Heart left ventricle (tissue), 16 donors: ENCODE results near the gene CCDC24. TPM values are rescaled to one million over a fixed set of nuclear protein-coding genes. Genes with fewer than 3 reads are reported as not detected.

ENCODE experiments used
- ATAC-seq, 4 donors: fragments of 200-7000 bp; cut with Tn5 transposase; one replicate each; pipeline ENCODE4 v1.9.1; 2020 to 2022; ENCODE audit warnings: moderate library complexity in 4 of 4, mild to moderate bottlenecking in 3 of 4, moderate number of reproducible peaks in 1 of 4
- DNase-seq, 5 donors: peaks; one replicate each; pipeline ENCODE4 v3.0.0-alpha.2; 2020
- H3K27ac ChIP-seq, 12 donors: fragments of 200-600 bp; sonication (generic) in 4 of 12; one replicate each; pipeline versions ENCODE4 v1.5.0 to v1.8.0; 2016 to 2022; ENCODE audit warnings: mild to moderate bottlenecking in 2 of 12
- H3K27me3 ChIP-seq, 9 donors: fragments of 200-600 bp; sonication (generic) in 2 of 9; one replicate each; pipeline versions ENCODE4 v1.5.1 to v1.8.0; 2016 to 2022; ENCODE audit warnings: mild to moderate bottlenecking in 3 of 9
- H3K36me3 ChIP-seq, 9 donors: fragments of 200-600 bp; sonication (generic) in 2 of 9; one replicate each; pipeline versions ENCODE4 v1.5.0 to v1.8.0; 2018 to 2022; ENCODE audit warnings: mild to moderate bottlenecking in 2 of 9
- H3K4me1 ChIP-seq, 12 donors: fragments of 200-600 bp; sonication (generic) in 4 of 12; one replicate each; pipeline versions ENCODE4 v1.5.0 to v1.8.0; 2016 to 2022; ENCODE audit warnings: mild to moderate bottlenecking in 3 of 12
- H3K4me3 ChIP-seq, 12 donors: fragments of 200-600 bp; sonication (generic) in 4 of 12; one replicate each; pipeline versions ENCODE4 v1.5.0 to v1.8.0; 2017 to 2022; ENCODE audit warnings: mild to moderate bottlenecking in 9 of 12, moderate library complexity in 4 of 12
- H3K9me3 ChIP-seq, 12 donors: fragments of 200-600 bp; sonication (generic) in 4 of 12; one replicate each; pipeline versions ENCODE4 v1.5.0 to v1.8.0; 2016 to 2022; ENCODE audit warnings: mild to moderate bottlenecking in 1 of 12
- CTCF ChIP-seq, 12 donors: fragments of 200-600 bp; sonication (generic) in 4 of 12; IDR thresholded peaks; one replicate each; pipeline versions ENCODE4 v1.5.0 to v1.8.0; 2018 to 2022; ENCODE audit warnings: antibody characterized with exemption in 12 of 12, mild to moderate bottlenecking in 5 of 12
- POLR2A ChIP-seq, 2 donors: fragments of 450-650 bp; IDR thresholded peaks; one replicate each; pipeline ENCODE4 v1.6.1; 2017; ENCODE audit warnings: antibody characterized with exemption in 2 of 2, mild to moderate bottlenecking in 2 of 2, moderate library complexity in 2 of 2
- WGBS, 4 donors: extraction: QIAGEN DNeasy Blood & Tissue Kit in 2 of 4; methylation state at CpG; one replicate each; pipeline versions ENCODE4 v1.1.5 to v1.1.7; 2013 to 2018; 5-methylcytosine and 5-hydroxymethylcytosine counted together
- intact Hi-C, 10 donors: fragments of 100-400 bp; cut with DNase I; formaldehyde crosslinking; loops; one replicate each; pipeline versions ENCODE4 v1.11.1 to v1.14.2; 2022
- polyA plus RNA-seq, 2 donors: library from polyadenylated mRNA; stranded (reverse); fragments of 200-250 nt; gene quantifications; one replicate each; pipeline ENCODE4 v1.2.3, GENCODE V29; 2013
- total RNA-seq, 9 donors: library from RNA; depleted of rRNA in 2 of 9; stranded (reverse); fragments of >200 nt in 2 of 9; fragmentation: NEBNext Ultra II Directional in 3 of 9; extraction: Animal tissue kit (Norgen Biotek cat#: 25700) in 3 of 9; gene quantifications; one replicate each; pipeline versions ENCODE4 v1.1.0 to v1.2.4, GENCODE V29; 2016 to 2023
- donor health status: ischemic (EF 13 %, LVEDD 7.1; RV severe dilation, severe dysfunction).
- donor health status: healthy with polysubstance abuse.
- donor health status: DM: no; HTN: yes; CAD: no.
- donor health status: DM: no; HTN: no; CAD: no.
- donor health status: ischemic (EF 25% LVEDD 6.9; RV normal size, moderate dysfunction).
- donor health status: ischemic (EF 25% LVEDD 5.7; RV mildly dilated, moderate dysfunction).
- donor health status: healthy.
- donor health status: DM: yes; HTN: yes; CAD: no.
- donor health status: ischemic (EF 35%, LVEDD 5.7; RV mildly dilated, moderate dysfunction).
- donor health status: nonischemic (EF 11% LVEDD 7.7; RV severe dilation, severe dysfunction).
- donor health status: DM: yes; HTN: yes; CAD: no.
- donor health status: PGD.
- donor health status: ischemic (EF 29% LVEDD 5.4; RV normal size, mild dysfunction).
- donor health status: nonischemic (EF 23%, LVEDD 6.1; RV moderate dilation, normal function).

Gene CCDC24
- total and polyA plus RNA-seq, 11 donors, result 0.67 to 3.4 (median 1.2) TPM

- Histone ChIP-seq H3K4me1 (peaks cover 3 to 13% (median 8%) of the 10 kb centered on the region in 12 donors), H3K4me3 (no peak overlapping the region), H3K9me3 (no peaks in the 10 kb centered on the region), H3K27me3 (peaks cover 0 to 7% (median 0%) of the 10 kb centered on the region in 9 donors), H3K27ac (no peak overlapping the region), H3K36me3 (no peaks in the 10 kb centered on the region)
- WGBS, 4 donors, result 78 to 85% (median 82%) methylated on average over 4 of the region's 4 CpGs
- no peak for DNase-seq
- intact Hi-C loops, result loop anchor here in 4 of 10 donors (5.0 to 10.0 kb wide), 3 partner anchors 34 to 516 kb away; partner anchors contain the start of gene ARTN (in 2 of the 4)
- no peak for ATAC-seq
- no peak for TF ChIP-seq POLR2A (IDR thresholded peaks at IDR 0.05)
- TF ChIP-seq CTCF (IDR thresholded peaks at IDR 0.05), result no peak
Observed at GRCh38 chr1:44040846-44041245, 49.4 kb downstream of the CCDC24 start.

- Histone ChIP-seq H3K9me3 (no peaks in the 10 kb centered on the region), H3K27me3 (peaks cover 0 to 7% (median 0%) of the 10 kb centered on the region in 9 donors), H3K4me1 (peaks cover 0 to 12% (median 0%) of the 10 kb centered on the region in 12 donors), H3K36me3 (no peaks in the 10 kb centered on the region), H3K4me3 (no peak overlapping the region), H3K27ac (no peak overlapping the region)
- 79 to 89% (median 83%) methylated on average over 11 to 16 of the region's 16 CpGs for WGBS, 4 donors
- ATAC-seq (no peak), DNase-seq (no peak)
- intact Hi-C loops, result loop anchor here in 4 of 10 donors (5.0 to 10.0 kb wide), 3 partner anchors 36 to 519 kb away; partner anchors contain the start of gene ARTN (in 2 of the 4)
- no peak for TF ChIP-seq CTCF (IDR thresholded peaks at IDR 0.05)
- no peak for TF ChIP-seq POLR2A (IDR thresholded peaks at IDR 0.05)
Observed at GRCh38 chr1:44043176-44044070, 52.0 kb downstream of the CCDC24 start.

- H3K27ac ChIP-seq, result no peak overlapping the region
- H3K9me3 ChIP-seq, result no peaks in the 10 kb centered on the region
- 79 to 92% (median 88%) methylated on average over 7 of the region's 7 CpGs for WGBS, 4 donors
- DNase-seq (no peak), ATAC-seq (no peak)
- no peaks in the 10 kb centered on the region for H3K36me3 ChIP-seq
- no peak overlapping the region for H3K4me3 ChIP-seq
- H3K4me1 ChIP-seq, result peaks cover 0 to 19% (median 0%) of the 10 kb centered on the region in 12 donors
- peaks cover 0 to 7% (median 0%) of the 10 kb centered on the region in 9 donors for H3K27me3 ChIP-seq
- TF ChIP-seq CTCF (IDR thresholded peaks at IDR 0.05) (no peak), POLR2A (IDR thresholded peaks at IDR 0.05) (no peak)
- intact Hi-C loops, result loop anchor here in 4 of 10 donors (5.0 to 10.0 kb wide), 3 partner anchors 37 to 519 kb away; partner anchors contain the start of gene ARTN (in 2 of the 4)
Observed at GRCh38 chr1:44044071-44044801, 52.8 kb downstream of the CCDC24 start.
